Epithelial cell of proximal tubule (primary cell): ENCODE measurements around the gene ASB4. TPM values are rescaled to one million over a fixed set of nuclear protein-coding genes. Genes with fewer than 3 reads are reported as not detected.

ENCODE experiments used
- DNase-seq: peaks from one replicate; pipeline ENCODE4 v3.0.0-alpha.2; 2011; ENCODE audit warnings: low read depth
- H3K4me3 ChIP-seq: 2 replicates; pipeline ENCODE4 v1.5.1; 2011; ENCODE audit warnings: low read depth, mild to moderate bottlenecking, low read length
- total RNA-seq: library from RNA; depleted of rRNA; stranded (reverse); fragments of >200 nt; gene quantifications from 2 replicates; pipeline ENCODE4 v1.2.3, GENCODE V29; 2015
- TF ChIP-seq, protein P1 (sequence below): conservative IDR thresholded peaks from 2 replicates; pipeline ENCODE4 v1.5.1; 2012; ENCODE audit warnings: low read depth, mild to moderate bottlenecking, low read length

Gene ASB4
- total RNA-seq, 1 donor from 2014 or later = 0.17 TPM

- no peak overlapping the region for H3K4me3 ChIP-seq
- no peak for DNase-seq
- TF ChIP-seq, protein P1, sequence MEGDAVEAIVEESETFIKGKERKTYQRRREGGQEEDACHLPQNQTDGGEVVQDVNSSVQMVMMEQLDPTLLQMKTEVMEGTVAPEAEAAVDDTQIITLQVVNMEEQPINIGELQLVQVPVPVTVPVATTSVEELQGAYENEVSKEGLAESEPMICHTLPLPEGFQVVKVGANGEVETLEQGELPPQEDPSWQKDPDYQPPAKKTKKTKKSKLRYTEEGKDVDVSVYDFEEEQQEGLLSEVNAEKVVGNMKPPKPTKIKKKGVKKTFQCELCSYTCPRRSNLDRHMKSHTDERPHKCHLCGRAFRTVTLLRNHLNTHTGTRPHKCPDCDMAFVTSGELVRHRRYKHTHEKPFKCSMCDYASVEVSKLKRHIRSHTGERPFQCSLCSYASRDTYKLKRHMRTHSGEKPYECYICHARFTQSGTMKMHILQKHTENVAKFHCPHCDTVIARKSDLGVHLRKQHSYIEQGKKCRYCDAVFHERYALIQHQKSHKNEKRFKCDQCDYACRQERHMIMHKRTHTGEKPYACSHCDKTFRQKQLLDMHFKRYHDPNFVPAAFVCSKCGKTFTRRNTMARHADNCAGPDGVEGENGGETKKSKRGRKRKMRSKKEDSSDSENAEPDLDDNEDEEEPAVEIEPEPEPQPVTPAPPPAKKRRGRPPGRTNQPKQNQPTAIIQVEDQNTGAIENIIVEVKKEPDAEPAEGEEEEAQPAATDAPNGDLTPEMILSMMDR = no peak
These were observed 23.5 kb downstream of the ASB4 start for GRCh38 chr7:95509199-95509598.

DNA sequence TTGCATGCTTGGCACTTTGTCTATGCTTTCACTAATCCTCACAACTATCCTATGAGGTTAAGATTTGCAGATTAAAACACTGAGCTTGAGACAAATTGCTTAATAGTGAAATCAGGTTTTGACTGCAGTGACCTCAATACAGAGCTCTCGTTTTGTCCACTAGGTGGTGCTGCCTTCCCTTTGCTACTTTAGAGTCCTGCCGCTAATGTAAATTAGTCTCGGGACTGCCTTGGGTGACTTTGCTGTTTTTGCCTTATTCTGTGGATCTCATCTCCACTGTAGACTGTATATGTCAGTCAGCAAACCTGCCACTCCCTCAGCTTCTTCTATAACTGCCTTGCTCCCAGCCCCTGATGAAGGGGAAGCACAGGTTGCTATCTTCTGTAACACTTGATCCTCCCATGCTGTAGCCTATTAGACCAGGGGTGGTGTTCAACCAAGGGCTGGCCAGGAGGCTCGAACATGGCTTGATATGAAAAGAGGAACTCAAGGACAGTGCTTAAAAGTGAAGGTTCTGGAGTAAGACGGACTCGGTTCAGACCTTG lies 26.0 kb downstream of the ASB4 start:
- no peak for DNase-seq
- H3K4me3 ChIP-seq = no peak overlapping the region
- TF ChIP-seq, protein P1 = peak; percentile 91

GRCh38 chr7:95517458-95517857 lies 31.7 kb downstream of the ASB4 start:
- no peak overlapping the region for H3K4me3 ChIP-seq
- TF ChIP-seq, protein P1 = no peak
- no peak for DNase-seq

GRCh38 chr7:95517870-95518269 lies 32.1 kb downstream of the ASB4 start:
- no peak for DNase-seq
- TF ChIP-seq, protein P1 = no peak
- H3K4me3 ChIP-seq = no peak overlapping the region

GRCh38 chr7:95520136-95520535 lies 34.4 kb downstream of the ASB4 start:
- TF ChIP-seq, protein P1 = no peak

DNA sequence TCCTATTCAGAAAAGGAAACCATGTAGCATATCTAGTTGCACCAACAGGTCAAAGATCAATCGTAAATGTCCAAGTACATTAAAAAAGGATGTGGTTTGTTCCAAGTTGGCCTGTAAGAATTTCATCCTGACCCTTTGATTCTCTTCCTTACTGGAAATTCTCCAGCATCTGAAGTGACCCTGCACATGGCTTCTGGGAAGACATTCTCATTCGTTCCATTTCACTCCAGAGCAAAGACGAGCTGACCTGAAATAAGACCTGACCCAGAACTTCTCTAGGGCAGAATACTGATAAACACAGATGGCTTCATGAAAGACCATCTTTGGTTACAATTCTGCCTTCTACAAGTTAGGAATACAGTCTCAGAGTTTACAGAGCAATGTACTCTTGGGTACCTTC lies 39.8 kb downstream of the ASB4 start:
- TF ChIP-seq, protein P1 = no peak
- no peak for DNase-seq
- H3K4me3 ChIP-seq = no peak overlapping the region

More at GRCh38 chr7:95520136-95520535, 34.4 kb downstream of the ASB4 start:
- DNase-seq = no peak
- H3K4me3 ChIP-seq = no peak overlapping the region

- no peak overlapping the region for H3K4me3 ChIP-seq
- TF ChIP-seq, protein P1 = no peak
- DNase-seq = no peak
These were observed 40.5 kb downstream of the ASB4 start for GRCh38 chr7:95526128-95526738.
